ENCODE measurements around the gene TMEM190. TPM values are rescaled to one million over a fixed set of nuclear protein-coding genes. Genes with fewer than 3 reads are reported as not detected.

Gene TMEM190
- total RNA-seq, 4 donors from 2014 or later, result not detected

DNA sequence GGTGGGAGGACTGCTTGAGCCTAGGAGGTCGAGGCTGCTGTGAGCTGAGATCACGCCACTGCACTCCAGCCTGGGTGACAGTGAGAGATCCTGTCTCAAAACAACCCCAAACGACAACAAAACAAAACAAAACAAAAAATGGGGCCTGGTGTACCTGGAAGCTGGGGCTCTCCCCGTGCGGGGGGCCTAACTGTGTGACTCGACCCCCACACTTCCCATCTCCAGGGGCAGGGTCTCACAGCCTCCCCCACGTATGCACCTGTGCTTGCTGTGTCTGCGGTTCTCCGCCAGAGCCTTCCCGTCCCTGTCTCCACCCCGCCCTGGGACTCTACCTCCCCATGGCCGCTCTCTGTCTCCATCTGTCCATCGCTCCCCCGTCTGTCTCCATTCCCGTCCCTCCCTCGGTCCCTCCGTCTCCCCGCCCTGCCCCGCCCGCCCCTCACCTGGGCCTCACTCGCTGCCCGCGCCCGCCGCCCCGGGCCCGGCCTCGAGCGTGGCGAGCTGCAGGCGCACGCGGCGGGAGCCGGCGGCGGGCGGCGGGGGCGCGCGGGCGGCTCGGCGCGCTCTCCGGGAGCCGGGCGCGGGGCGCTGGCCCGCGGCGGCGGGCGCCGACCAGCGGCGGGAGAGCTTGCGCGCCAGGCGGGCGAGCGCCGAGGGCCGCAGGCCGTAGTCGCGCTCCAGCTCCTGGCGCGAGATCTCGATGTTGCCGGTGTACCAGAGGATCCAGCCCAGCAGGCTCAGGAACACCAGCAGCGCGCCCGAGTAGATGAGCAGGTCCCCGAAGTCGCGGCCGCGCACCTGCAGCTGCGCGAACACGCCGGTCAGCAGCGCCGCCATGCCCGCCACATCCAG lies 6.9 kb downstream of the TMEM190 start:
- Histone ChIP-seq H3K36me3 (peaks cover 0 to 14% of the 10 kb centered on the region in 2 donors), H3K4me3 (peak overlapping the region; percentile 27 to 79), H3K4me1 (peaks cover 0 to 44% (median 35%) of the 10 kb centered on the region in 3 donors), H3K27me3 (no peaks in the 10 kb centered on the region), H3K27ac (peak overlapping the region in 3 of 4 donors; percentile 91 to 98 (median 92)), H3K9me3 (no peaks in the 10 kb centered on the region)
- peak; percentile 29 for ATAC-seq
- no peak for TF ChIP-seq EP300 (IDR thresholded peaks at IDR 0.05)
- TF ChIP-seq POLR2AphosphoS5 (IDR thresholded peaks at IDR 0.05), result peak; percentile 20
- TF ChIP-seq POLR2A (IDR thresholded peaks at IDR 0.05), result peak; percentile 9 to 19
- TF ChIP-seq, protein P1, sequence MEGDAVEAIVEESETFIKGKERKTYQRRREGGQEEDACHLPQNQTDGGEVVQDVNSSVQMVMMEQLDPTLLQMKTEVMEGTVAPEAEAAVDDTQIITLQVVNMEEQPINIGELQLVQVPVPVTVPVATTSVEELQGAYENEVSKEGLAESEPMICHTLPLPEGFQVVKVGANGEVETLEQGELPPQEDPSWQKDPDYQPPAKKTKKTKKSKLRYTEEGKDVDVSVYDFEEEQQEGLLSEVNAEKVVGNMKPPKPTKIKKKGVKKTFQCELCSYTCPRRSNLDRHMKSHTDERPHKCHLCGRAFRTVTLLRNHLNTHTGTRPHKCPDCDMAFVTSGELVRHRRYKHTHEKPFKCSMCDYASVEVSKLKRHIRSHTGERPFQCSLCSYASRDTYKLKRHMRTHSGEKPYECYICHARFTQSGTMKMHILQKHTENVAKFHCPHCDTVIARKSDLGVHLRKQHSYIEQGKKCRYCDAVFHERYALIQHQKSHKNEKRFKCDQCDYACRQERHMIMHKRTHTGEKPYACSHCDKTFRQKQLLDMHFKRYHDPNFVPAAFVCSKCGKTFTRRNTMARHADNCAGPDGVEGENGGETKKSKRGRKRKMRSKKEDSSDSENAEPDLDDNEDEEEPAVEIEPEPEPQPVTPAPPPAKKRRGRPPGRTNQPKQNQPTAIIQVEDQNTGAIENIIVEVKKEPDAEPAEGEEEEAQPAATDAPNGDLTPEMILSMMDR (IDR thresholded peaks at IDR 0.05), result peak in 3 of 4 experiments; percentile 17 to 43 (median 20)
- 7 to 29% methylated on average over 7 to 11 of the region's 88 CpGs for WGBS, 2 donors (ENCODE audit: low coverage in 1 of 2)

DNA sequence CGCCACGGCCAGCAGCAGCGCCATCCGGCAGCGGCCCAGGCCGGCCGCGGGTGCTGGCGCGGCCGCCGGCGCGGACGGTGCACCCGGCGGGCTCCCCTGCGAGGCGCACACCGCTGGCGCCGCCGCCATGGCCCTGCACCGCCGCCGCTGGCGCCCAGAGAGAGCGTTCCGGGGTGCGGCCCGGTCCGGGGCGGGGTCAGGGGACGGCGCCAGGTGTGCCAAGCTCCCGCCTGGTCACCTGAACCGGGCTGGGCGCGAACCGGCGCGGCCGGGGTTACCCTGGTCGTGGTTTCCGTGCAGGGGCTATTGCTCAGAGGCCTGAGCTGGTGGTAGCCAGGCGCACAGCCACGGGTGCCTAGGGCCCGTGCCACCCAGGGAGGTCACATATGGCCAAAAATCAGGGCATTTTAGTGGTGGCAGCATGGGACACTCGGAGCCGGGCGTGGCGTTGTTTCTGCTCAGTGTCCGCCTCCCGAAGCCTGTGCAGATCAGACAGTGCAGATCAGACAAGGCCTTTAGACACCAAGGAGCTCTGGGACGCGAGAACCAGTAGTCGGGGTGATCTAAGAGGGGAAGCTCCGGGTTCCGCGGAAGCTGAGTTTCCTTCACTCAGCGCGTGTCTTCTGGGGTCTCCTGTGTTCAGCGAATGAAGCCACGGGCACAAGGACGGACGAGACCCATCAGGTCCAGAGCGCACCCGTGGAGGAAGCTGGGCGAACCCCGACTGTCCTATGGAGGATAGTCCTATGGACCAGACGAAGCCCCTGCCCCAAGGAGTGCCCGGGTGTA lies 7.7 kb downstream of the TMEM190 start, which contains the start of gene TMEM238:
TMEM238 (minus strand) TSS at position 162 of the 789 bp plus-strand sequence; CDS start at position 129, 33 bp downstream.
- peak within 1 kb of the TSS; percentile 74 to 98 (median 92) for H3K27ac ChIP-seq
- 64% methylated on average over 5 of the region's 72 CpGs; no CpG with 5 or more reads in 1 of the 2 donors for WGBS, 2 donors (ENCODE audit: low coverage in 1 of 2)
- peak within 1 kb of the TSS; percentile 27 to 79 for H3K4me3 ChIP-seq
- peaks cover 0 to 52% (median 41%) of the 10 kb centered on the region in 3 donors for H3K4me1 ChIP-seq
- H3K9me3 ChIP-seq, result no peaks in the 10 kb centered on the region
- H3K36me3 ChIP-seq, result peaks cover 0 to 23% of the 10 kb centered on the region in 2 donors
- TF ChIP-seq, protein P1 (IDR thresholded peaks at IDR 0.05), result no peak
- peak in 1 of 2 donors; percentile 11 for TF ChIP-seq POLR2A (IDR thresholded peaks at IDR 0.05)
- H3K27me3 ChIP-seq, result no peaks in the 10 kb centered on the region
- ATAC-seq, result no peak

DNA sequence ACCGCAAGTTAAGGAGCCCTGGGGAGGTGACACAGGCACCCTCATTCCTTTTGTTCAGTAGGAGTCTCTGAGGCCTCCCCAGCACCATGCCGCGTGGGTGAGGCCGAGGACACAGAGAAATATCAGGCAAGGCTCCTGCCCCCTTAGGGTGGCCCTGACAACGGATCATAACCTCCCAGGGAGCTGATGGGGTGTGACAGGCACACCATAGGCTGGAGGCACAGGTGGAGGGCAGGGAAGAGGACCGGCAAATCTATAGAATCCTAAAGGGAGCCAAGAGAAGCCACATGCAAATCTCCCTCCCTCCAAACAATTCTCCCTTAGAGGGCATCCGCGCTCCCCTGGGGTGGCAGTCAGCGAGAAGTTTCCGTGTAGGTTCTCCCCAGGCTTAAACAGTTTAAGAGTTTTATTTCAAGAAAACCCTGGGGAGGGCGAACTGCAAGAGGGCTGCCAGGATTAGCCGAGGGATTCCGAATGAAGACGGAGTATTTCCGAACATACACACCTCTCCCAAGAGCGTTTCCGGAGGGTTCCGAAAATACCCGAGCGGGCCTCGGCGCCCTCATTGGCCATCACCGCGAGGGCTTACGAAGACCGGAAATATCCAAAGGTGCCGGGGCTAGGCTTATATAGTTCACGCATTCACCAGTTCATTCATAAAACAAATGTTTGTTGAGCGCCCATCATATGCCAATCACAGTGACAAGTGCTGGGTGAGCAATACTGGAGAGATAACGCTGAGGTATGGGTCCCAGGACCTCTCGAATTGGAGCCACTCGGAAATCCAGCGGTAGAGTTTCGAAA lies 8.5 kb downstream of the TMEM190 start:
- no peak for TF ChIP-seq EP300 (IDR thresholded peaks at IDR 0.05)
- no peak for TF ChIP-seq POLR2AphosphoS5 (IDR thresholded peaks at IDR 0.05)
- TF ChIP-seq POLR2A (IDR thresholded peaks at IDR 0.05), result no peak
- TF ChIP-seq, protein P1 (IDR thresholded peaks at IDR 0.05), result no peak
- Histone ChIP-seq H3K27me3 (no peaks in the 10 kb centered on the region), H3K36me3 (peaks cover 0 to 31% of the 10 kb centered on the region in 2 donors), H3K4me3 (peak overlapping the region; percentile 27 to 79), H3K9me3 (no peaks in the 10 kb centered on the region), H3K4me1 (peaks cover 0 to 60% (median 44%) of the 10 kb centered on the region in 3 donors), H3K27ac (peak overlapping the region; percentile 74 to 98 (median 92))
- peak; percentile 91 for ATAC-seq
- WGBS, 2 donors (ENCODE audit: low coverage in 1 of 2), result 0 to 43% methylated on average over 5 to 10 of the region's 34 CpGs

DNA sequence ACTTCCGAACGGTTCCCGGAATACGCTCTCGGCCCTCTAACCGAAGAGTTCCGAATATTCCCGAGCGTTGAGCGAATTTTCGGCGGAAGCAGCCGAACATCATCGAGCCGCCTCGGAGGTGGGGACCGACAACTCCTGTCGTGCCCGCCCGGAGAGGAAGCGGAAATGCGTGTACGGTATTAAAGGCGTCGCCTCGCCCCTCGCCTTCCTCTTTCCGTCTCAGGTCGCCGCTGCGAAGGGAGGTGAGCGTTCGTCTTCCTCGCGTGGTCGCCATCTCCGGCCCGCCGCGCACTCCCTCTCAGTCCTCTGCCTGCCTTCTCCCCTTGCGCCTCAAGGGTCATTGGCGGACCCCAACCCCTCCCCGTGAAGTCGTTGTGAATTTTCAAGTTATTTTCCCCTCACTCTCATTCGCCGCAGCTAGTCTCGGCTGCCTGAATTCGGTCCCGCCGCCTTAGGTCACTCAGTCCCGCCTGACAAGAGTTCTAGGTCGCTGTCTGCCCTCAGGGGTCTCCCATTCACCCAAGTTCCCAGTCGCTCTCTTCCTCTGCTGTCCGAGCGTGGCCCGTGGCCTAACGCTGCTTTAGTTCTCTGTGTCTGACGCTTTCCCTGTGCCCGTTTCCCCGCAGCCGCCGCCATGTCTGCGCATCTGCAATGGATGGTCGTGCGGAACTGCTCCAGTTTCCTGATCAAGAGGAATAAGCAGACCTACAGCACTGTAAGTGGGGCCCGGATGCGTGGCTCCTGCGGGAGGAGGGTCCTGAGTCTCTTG lies 9.3 kb downstream of the TMEM190 start, which contains the start of gene RPL28:
RPL28 (plus strand) TSS at position 209 of the 769 bp plus-strand sequence; CDS start at position 635, 426 bp downstream.
- 0% methylated on average over 35 of the region's 68 CpGs; no CpG with 5 or more reads in 1 of the 2 donors for WGBS, 2 donors (ENCODE audit: low coverage in 1 of 2)
- TF ChIP-seq POLR2A (IDR thresholded peaks at IDR 0.05) (peak; percentile 99), POLR2AphosphoS5 (IDR thresholded peaks at IDR 0.05) (peak; percentile 100), EP300 (IDR thresholded peaks at IDR 0.05) (no peak)
- TF ChIP-seq, protein P1 (IDR thresholded peaks at IDR 0.05), result peak in 2 of 4 experiments; percentile 9 to 23
- H3K4me1 ChIP-seq, result peaks cover 0 to 68% (median 44%) of the 10 kb centered on the region in 3 donors
- peak within 1 kb of the TSS; percentile 76 to 79 for H3K4me3 ChIP-seq
- H3K27ac ChIP-seq, result peak within 1 kb of the TSS; percentile 74 to 98 (median 92)
- H3K36me3 ChIP-seq, result peaks cover 0 to 38% of the 10 kb centered on the region in 2 donors
- H3K27me3 ChIP-seq, result no peaks in the 10 kb centered on the region
- peak; percentile 92 for ATAC-seq
- no peaks in the 10 kb centered on the region for H3K9me3 ChIP-seq

All from gastroesophageal sphincter (tissue), 4 donors.